GM18526 (cell line): Measurements from ENCODE around the gene PRM1.
A peak's percentile ranks its signal among the peaks of the same experiment; 100 is the strongest.

ENCODE experiments used
- POLR2A ChIP-seq: IDR thresholded peaks from 3 replicates; pipeline ENCODE4 v1.6.1; 2011; ENCODE audit not compliant: insufficient read length; ENCODE audit errors: extremely low read depth

The PRM1 gene

GRCh38 chr16:11280616-11281522, at the start of gene PRM1:
PRM1 (minus strand) TSS chr16:11281330; CDS start chr16:11281238, 92 bp downstream.
- TF ChIP-seq POLR2A, result no peak

GRCh38 chr16:11330526-11331237, 49.6 kb upstream of the PRM1 start:
- TF ChIP-seq POLR2A, result no peak

- no peak for TF ChIP-seq POLR2A
Observed at GRCh38 chr16:11329891-11330290, 48.8 kb upstream of the PRM1 start.

- TF ChIP-seq POLR2A, result no peak
Observed at GRCh38 chr16:11329071-11329491, 48.0 kb upstream of the PRM1 start.

- TF ChIP-seq POLR2A, result peak; percentile 60
Observed at GRCh38 chr16:11328172-11329070, 47.3 kb upstream of the PRM1 start.

- peak; percentile 7 for TF ChIP-seq POLR2A
Observed at GRCh38 chr16:11327277-11328171, 46.4 kb upstream of the PRM1 start.

- TF ChIP-seq POLR2A, result no peak
Observed at GRCh38 chr16:11326737-11327276, 45.7 kb upstream of the PRM1 start.

- TF ChIP-seq POLR2A, result no peak
Observed at GRCh38 chr16:11326084-11326736, 45.1 kb upstream of the PRM1 start.

GRCh38 chr16:11325404-11326083, 44.4 kb upstream of the PRM1 start:
- no peak for TF ChIP-seq POLR2A

GRCh38 chr16:11323551-11324336, 42.6 kb upstream of the PRM1 start:
- no peak for TF ChIP-seq POLR2A

GRCh38 chr16:11322823-11323222, 41.7 kb upstream of the PRM1 start:
- TF ChIP-seq POLR2A, result no peak

- no peak for TF ChIP-seq POLR2A
Observed at GRCh38 chr16:11321662-11322061, 40.5 kb upstream of the PRM1 start.
